Hepatocyte (in vitro differentiated cells): ENCODE data around the gene KIF6.

Experiments
- CTCF ChIP-seq: fragments of 200-600 bp; sonication (generic); IDR thresholded peaks from 2 replicates; pipeline ENCODE4 v1.5.1; 2016; ENCODE audit warnings: antibody characterized with exemption, mild to moderate bottlenecking; ENCODE audit not compliant: poor library complexity
- EZH2 ChIP-seq: fragments of 200-600 bp; sonication (generic); IDR thresholded peaks from 2 replicates; pipeline ENCODE4 v1.6.1; 2016; ENCODE audit warnings: antibody characterized with exemption, mild to moderate bottlenecking, borderline replicate concordance

GRCh38 chr6:39700362-39700761, 24.8 kb downstream of the KIF6 start:
- TF ChIP-seq CTCF = no peak
- no peak for TF ChIP-seq EZH2
